Gastrocnemius medialis (tissue), 4 donors: ENCODE data around the gene RBM45. TPM values are rescaled to one million over a fixed set of nuclear protein-coding genes. Genes with fewer than 3 reads are reported as not detected.

ENCODE experiments used
- ATAC-seq, 2 donors: fragments of 150-250 bp; one replicate each; pipeline ENCODE4 v1.9.1; 2016
- DNase-seq, 2 donors: peaks; one replicate each; pipeline ENCODE4 v3.0.0-alpha.2; 2019
- H3K27ac ChIP-seq, 4 donors: fragments of 200-600 bp; sonication (generic); 1 replicate in 1 of 4; 2 replicates in 3 of 4; pipeline ENCODE4 v1.5.1; 2016 to 2018; ENCODE audit warnings: mild to moderate bottlenecking in 2 of 4, moderate library complexity in 1 of 4
- H3K27me3 ChIP-seq, 3 donors: fragments of 200-600 bp; sonication (generic) in 2 of 3; 1 replicate in 1 of 3; 2 replicates in 2 of 3; pipeline versions ENCODE4 v1.5.1 to v1.6.0; 2016 to 2019; ENCODE audit warnings: mild to moderate bottlenecking in 1 of 3, moderate library complexity in 1 of 3
- H3K36me3 ChIP-seq, 2 donors: fragments of 200-600 bp; sonication (generic) in 1 of 2; one replicate each; pipeline ENCODE4 v1.5.1; 2017 to 2018
- H3K4me1 ChIP-seq, 2 donors: fragments of 200-600 bp; sonication (generic) in 1 of 2; one replicate each; pipeline ENCODE4 v1.5.1; 2016 to 2017; ENCODE audit warnings: mild to moderate bottlenecking in 2 of 2
- H3K4me3 ChIP-seq, 4 donors: fragments of 200-600 bp; sonication (generic) in 3 of 4; 1 replicate in 1 of 4; 2 replicates in 3 of 4; pipeline ENCODE4 v1.5.1; 2016 to 2019; ENCODE audit warnings: mild to moderate bottlenecking in 2 of 4
- H3K9me3 ChIP-seq, 3 donors: fragments of 200-600 bp; sonication (generic) in 2 of 3; 1 replicate in 1 of 3; 2 replicates in 2 of 3; pipeline ENCODE4 v1.5.1; 2016 to 2019
- POLR2A ChIP-seq, 2 donors: fragments of 450-650 bp; IDR thresholded peaks; one replicate each; pipeline ENCODE4 v1.6.1; 2017; ENCODE audit warnings: antibody characterized with exemption in 2 of 2, mild to moderate bottlenecking in 2 of 2, moderate library complexity in 2 of 2
- in situ Hi-C, 4 donors: fragments of 200-750 bp; cut with MboI; loops; one replicate each; pipeline versions ENCODE4 v1.15.0 to v1.8.0; 2017; ENCODE audit warnings: low sequenced_read_pairs in 4 of 4
- intact Hi-C: fragments of 100-400 bp; cut with DNase I; formaldehyde crosslinking; loops from one replicate; pipeline ENCODE4 v1.15.1; 2023; ENCODE audit warnings: low total_unique reads
- total RNA-seq, 4 donors: library from RNA; depleted of rRNA; stranded (reverse); fragments of >200 nt; gene quantifications; one replicate each; pipeline versions ENCODE4 v1.1.0 to v1.2.3, GENCODE V29; 2016
- TF ChIP-seq, protein P1 (sequence below), 5 experiments: fragments of 450-650 bp in 3 of 5; fragments of 200-600 bp in 2 of 5; sonication (generic) in 2 of 5; IDR thresholded peaks in 4 of 5; conservative IDR thresholded peaks in 1 of 5; 1 replicate in 4 of 5; 2 replicates in 1 of 5; pipeline ENCODE4 v1.5.1; 2016 to 2019; ENCODE audit warnings: antibody characterized with exemption in 5 of 5, mild to moderate bottlenecking in 3 of 5, moderate library complexity in 3 of 5

Gene RBM45
- total RNA-seq, 4 donors from 2014 or later, result 2.0 to 8.1 (median 5.5) TPM

GRCh38 chr2:178106053-178106452, 6.2 kb upstream of the RBM45 start:
- H3K9me3 ChIP-seq, result no peaks in the 10 kb centered on the region
- ATAC-seq (no peak), DNase-seq (no peak)
- no peaks in the 10 kb centered on the region for H3K4me1 ChIP-seq
- no peak overlapping the region for H3K4me3 ChIP-seq
- TF ChIP-seq, protein P1, sequence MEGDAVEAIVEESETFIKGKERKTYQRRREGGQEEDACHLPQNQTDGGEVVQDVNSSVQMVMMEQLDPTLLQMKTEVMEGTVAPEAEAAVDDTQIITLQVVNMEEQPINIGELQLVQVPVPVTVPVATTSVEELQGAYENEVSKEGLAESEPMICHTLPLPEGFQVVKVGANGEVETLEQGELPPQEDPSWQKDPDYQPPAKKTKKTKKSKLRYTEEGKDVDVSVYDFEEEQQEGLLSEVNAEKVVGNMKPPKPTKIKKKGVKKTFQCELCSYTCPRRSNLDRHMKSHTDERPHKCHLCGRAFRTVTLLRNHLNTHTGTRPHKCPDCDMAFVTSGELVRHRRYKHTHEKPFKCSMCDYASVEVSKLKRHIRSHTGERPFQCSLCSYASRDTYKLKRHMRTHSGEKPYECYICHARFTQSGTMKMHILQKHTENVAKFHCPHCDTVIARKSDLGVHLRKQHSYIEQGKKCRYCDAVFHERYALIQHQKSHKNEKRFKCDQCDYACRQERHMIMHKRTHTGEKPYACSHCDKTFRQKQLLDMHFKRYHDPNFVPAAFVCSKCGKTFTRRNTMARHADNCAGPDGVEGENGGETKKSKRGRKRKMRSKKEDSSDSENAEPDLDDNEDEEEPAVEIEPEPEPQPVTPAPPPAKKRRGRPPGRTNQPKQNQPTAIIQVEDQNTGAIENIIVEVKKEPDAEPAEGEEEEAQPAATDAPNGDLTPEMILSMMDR (IDR thresholded peaks at IDR 0.05 in 4 of 5, conservative IDR thresholded peaks at IDR 0.05 in 1 of 5), result no peak
- no peak for TF ChIP-seq POLR2A (IDR thresholded peaks at IDR 0.05)
- no peak overlapping the region for H3K27ac ChIP-seq
- H3K36me3 ChIP-seq, result no peaks in the 10 kb centered on the region
- no peaks in the 10 kb centered on the region for H3K27me3 ChIP-seq
- intact Hi-C loops, result no loop called here
- in situ Hi-C loops, result no loop called here

DNA sequence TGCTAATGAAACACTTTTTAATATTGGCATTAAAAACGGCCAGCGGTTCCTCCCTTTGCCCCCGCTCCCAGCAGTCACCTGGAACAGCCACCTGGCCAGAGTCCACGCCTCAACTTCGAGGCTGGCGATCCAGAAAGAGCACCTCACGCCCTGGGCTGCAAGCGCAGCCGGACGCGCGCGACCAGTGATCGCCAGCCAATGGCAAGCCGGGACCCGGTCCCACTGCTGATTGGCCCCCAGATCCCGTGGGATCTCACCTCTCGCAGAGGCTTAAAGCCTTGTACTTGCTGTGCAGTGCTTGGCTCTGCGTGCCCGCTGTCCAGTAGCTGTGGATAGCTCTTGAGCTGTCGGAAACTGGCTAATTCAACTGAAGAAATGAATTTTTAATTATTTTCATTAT, 4.1 kb upstream of the RBM45 start:
- Histone ChIP-seq H3K4me3 (no peak overlapping the region), H3K4me1 (peaks cover 9% of the 10 kb centered on the region in 2 donors), H3K27me3 (no peaks in the 10 kb centered on the region), H3K36me3 (no peaks in the 10 kb centered on the region), H3K27ac (no peak overlapping the region), H3K9me3 (no peaks in the 10 kb centered on the region)
- no peak for ATAC-seq
- in situ Hi-C loops, result no loop called here
- TF ChIP-seq, protein P1 (IDR thresholded peaks at IDR 0.05 in 4 of 5, conservative IDR thresholded peaks at IDR 0.05 in 1 of 5), result no peak
- no peak for TF ChIP-seq POLR2A (IDR thresholded peaks at IDR 0.05)
- no peak for DNase-seq
- intact Hi-C loops, result no loop called here

DNA sequence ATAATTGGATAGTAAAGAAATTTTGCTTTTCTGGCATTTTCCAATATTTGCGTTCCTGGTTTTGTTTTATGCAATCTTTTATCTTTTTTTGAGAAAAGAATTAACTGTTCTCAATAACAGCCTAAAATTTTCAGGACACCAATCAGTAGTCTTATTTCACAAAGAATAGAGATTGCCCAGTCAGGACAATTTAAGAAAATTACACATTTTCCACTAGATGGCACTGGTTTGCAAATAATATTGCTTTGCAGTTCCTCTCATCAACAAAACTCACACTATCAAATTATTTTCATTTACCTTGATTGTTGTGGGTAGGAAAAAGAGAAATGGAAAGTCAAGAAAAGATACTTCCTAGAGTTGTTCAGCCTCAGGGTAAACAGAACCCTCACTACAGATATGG, 2.4 kb upstream of the RBM45 start:
- H3K36me3 ChIP-seq, result no peaks in the 10 kb centered on the region
- no peak overlapping the region for H3K27ac ChIP-seq
- H3K9me3 ChIP-seq, result no peaks in the 10 kb centered on the region
- H3K4me1 ChIP-seq, result peaks cover 13 to 18% of the 10 kb centered on the region in 2 donors
- intact Hi-C loops, result loop anchor here (5.0 kb wide), 2 partner anchors 167 to 302 kb away; no protein-coding TSS in a partner anchor
- H3K27me3 ChIP-seq, result no peaks in the 10 kb centered on the region
- TF ChIP-seq POLR2A (IDR thresholded peaks at IDR 0.05), result no peak
- TF ChIP-seq, protein P1 (IDR thresholded peaks at IDR 0.05 in 4 of 5, conservative IDR thresholded peaks at IDR 0.05 in 1 of 5), result peak in 3 of 5 experiments; percentile 49 to 60 (median 50)
- DNase-seq (no peak), ATAC-seq (no peak)
- H3K4me3 ChIP-seq, result no peak overlapping the region
- in situ Hi-C loops, result no loop called here

GRCh38 chr2:178110681-178111080, 1.6 kb upstream of the RBM45 start:
- in situ Hi-C loops (no loop called here), intact Hi-C loops (loop anchor here (5.0 kb wide), 2 partner anchors 167 to 302 kb away; no protein-coding TSS in a partner anchor)
- no peak for TF ChIP-seq POLR2A (IDR thresholded peaks at IDR 0.05)
- TF ChIP-seq, protein P1 (IDR thresholded peaks at IDR 0.05 in 4 of 5, conservative IDR thresholded peaks at IDR 0.05 in 1 of 5), result no peak

DNA sequence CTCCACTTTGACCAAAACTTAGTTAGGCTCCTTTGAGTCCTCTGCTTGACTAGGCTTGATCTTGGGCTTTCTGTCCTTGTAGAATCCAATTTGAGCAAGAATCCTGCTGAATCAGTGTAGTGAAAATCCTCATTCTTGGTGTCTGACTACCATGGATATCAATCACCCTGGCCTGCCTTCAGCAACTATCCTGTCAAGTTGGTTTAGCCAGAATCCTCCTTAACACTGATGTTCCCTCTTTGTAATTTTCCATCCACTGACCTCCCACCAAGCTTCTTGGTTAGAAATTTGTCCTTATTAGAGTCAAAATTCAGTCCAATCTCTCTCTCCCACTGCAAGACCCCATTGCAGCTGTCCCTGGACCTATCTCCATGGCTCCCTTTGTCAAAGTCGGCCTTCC, 494 bp upstream of the RBM45 start:
- intact Hi-C loops, result loop anchor here (5.0 kb wide), 2 partner anchors 166 to 301 kb away; no protein-coding TSS in a partner anchor
- ATAC-seq (no peak), DNase-seq (no peak)
- Histone ChIP-seq H3K36me3 (peaks cover 0 to 5% of the 10 kb centered on the region in 2 donors), H3K4me1 (peaks cover 13 to 18% of the 10 kb centered on the region in 2 donors), H3K4me3 (peak overlapping the region in 3 of 4 donors; percentile 88 to 92 (median 90)), H3K27me3 (no peaks in the 10 kb centered on the region), H3K9me3 (no peaks in the 10 kb centered on the region), H3K27ac (peak overlapping the region; percentile 78 to 89 (median 84))
- TF ChIP-seq, protein P1 (IDR thresholded peaks at IDR 0.05 in 4 of 5, conservative IDR thresholded peaks at IDR 0.05 in 1 of 5), result no peak
- no peak for TF ChIP-seq POLR2A (IDR thresholded peaks at IDR 0.05)
- in situ Hi-C loops, result no loop called here

More at GRCh38 chr2:178110681-178111080, 1.6 kb upstream of the RBM45 start:
- DNase-seq, result no peak
- no peak for ATAC-seq
- peaks cover 13 to 18% of the 10 kb centered on the region in 2 donors for H3K4me1 ChIP-seq
- no peaks in the 10 kb centered on the region for H3K27me3 ChIP-seq
- H3K9me3 ChIP-seq, result no peaks in the 10 kb centered on the region
- no peak overlapping the region for H3K27ac ChIP-seq
- H3K4me3 ChIP-seq, result no peak overlapping the region
- H3K36me3 ChIP-seq, result no peaks in the 10 kb centered on the region
